Smooth muscle cell (in vitro differentiated cells): ENCODE data around the gene ZDHHC18. TPM values are rescaled to one million over a fixed set of nuclear protein-coding genes. Genes with fewer than 3 reads are reported as not detected.
"Not testable (repeated sequence)": the region's sequence is repeated elsewhere in the genome, so short reads cannot be mapped to it uniquely, and the experiment has no call there.

Source experiments
- DNase-seq: peaks from one replicate; lab custom pipeline; 2025; ENCODE audit not compliant: unreplicated experiment; lab: John Stamatoyannopoulos, UW
- H2AFZ ChIP-seq: fragments of 200-600 bp; sonication (generic); 2 replicates; pipeline ENCODE4 v1.6.0; 2016; ENCODE audit warnings: antibody characterized with exemption, low read depth, mild to moderate bottlenecking
- H3F3A ChIP-seq: fragments of 200-600 bp; sonication (generic); 2 replicates; pipeline ENCODE4 v1.6.0; 2017; ENCODE audit warnings: antibody characterized with exemption, low read depth
- H3K27ac ChIP-seq: fragments of 200-600 bp; sonication (generic); 2 replicates; pipeline ENCODE4 v1.5.1; 2016; ENCODE audit warnings: low read depth, mild to moderate bottlenecking
- H3K27me3 ChIP-seq: fragments of 200-600 bp; sonication (generic); 2 replicates; pipeline ENCODE4 v1.6.1; 2016; ENCODE audit warnings: low read depth, mild to moderate bottlenecking
- H3K36me3 ChIP-seq: fragments of 200-600 bp; sonication (generic); 2 replicates; pipeline ENCODE4 v1.5.1; 2016; ENCODE audit warnings: low read depth
- H3K4me1 ChIP-seq: fragments of 200-600 bp; sonication (generic); 2 replicates; pipeline ENCODE4 v1.5.1; 2016; ENCODE audit warnings: low read depth
- H3K4me2 ChIP-seq: fragments of 200-600 bp; sonication (generic); 2 replicates; pipeline ENCODE4 v1.6.0; 2016; ENCODE audit warnings: mild to moderate bottlenecking
- H3K4me3 ChIP-seq: fragments of 200-600 bp; sonication (generic); 2 replicates; pipeline ENCODE4 v1.5.1; 2016; ENCODE audit warnings: mild to moderate bottlenecking
- H3K79me2 ChIP-seq: fragments of 200-600 bp; sonication (generic); 2 replicates; pipeline ENCODE4 v1.6.0; 2016; ENCODE audit warnings: low read depth, mild to moderate bottlenecking
- H3K9ac ChIP-seq: fragments of 200-600 bp; sonication (generic); 2 replicates; pipeline ENCODE4 v1.6.0; 2016; ENCODE audit warnings: low read depth
- H3K9me3 ChIP-seq: fragments of 200-600 bp; sonication (generic); replicated peaks from 2 replicates; pipeline ENCODE4 v1.5.1; 2016; ENCODE audit warnings: low read depth
- H4K20me1 ChIP-seq: fragments of 200-600 bp; sonication (generic); 2 replicates; pipeline ENCODE4 v1.6.0; 2016; ENCODE audit warnings: low read depth
- WGBS: methylation state at CpG from one replicate; pipeline ENCODE4 v1.1.7; 2016; ENCODE audit warnings: low lambda C conversion rate; 5-methylcytosine and 5-hydroxymethylcytosine counted together
- polyA plus RNA-seq: library from polyadenylated mRNA; unstranded; fragments of >200 nt; fragmentation: Nextera tagmentation; extraction: Ambion mirVana; gene quantifications from 2 replicates; pipeline ENCODE4 v1.2.1, GENCODE V29; 2016
- total RNA-seq: library from RNA; depleted of rRNA; stranded (reverse); fragments of >200 nt; gene quantifications from 2 replicates; pipeline ENCODE4 v1.2.3, GENCODE V29; 2014
- TF ChIP-seq, protein P1 (sequence below): fragments of 200-600 bp; sonication (generic); IDR thresholded peaks from 2 replicates; pipeline ENCODE4 v1.5.1; 2017; ENCODE audit warnings: borderline replicate concordance, mild to moderate bottlenecking, antibody characterized with exemption; ENCODE audit not compliant: insufficient read depth, poor library complexity, severe bottlenecking

Gene ZDHHC18
- total and polyA plus RNA-seq, 2 experiments from 2014 or later, result 20.3 to 52.5 TPM

DNA sequence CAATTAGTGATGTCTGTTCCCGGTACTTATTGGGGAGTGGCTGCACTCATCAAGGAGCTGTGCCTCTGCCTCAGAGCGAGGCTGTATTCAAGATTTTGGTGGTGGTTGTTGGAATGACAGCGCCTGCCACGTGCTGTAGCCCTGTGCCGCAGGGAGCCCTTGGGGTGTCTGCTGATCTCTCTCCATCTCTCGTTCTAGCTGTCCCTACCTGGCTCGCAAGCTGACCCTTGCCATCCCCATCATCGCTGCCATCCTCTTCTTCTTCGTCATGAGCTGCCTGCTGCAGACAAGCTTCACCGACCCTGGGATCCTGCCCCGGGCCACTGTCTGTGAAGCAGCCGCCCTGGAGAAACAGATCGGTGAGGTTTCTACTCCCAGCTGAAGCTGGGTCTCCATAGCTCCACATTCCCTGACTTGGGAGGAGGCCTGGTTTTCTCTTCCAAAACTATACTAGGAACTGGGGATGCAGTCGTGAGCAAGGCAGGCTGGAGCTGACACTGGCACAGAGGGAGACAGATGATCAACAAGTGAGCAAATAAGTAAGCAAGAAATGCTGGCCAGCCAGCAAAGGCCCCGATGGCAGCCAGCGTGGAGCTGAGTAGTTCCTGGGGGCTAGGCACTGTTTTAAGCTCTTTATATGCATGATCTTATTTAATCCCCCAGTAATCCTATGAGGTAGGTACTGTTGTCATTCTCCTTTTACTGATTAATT is 5.9 kb downstream of the ZDHHC18 start:
- Histone ChIP-seq H3K4me3 (no peak overlapping the region), H3K4me2 (no peak overlapping the region), H3K9me3 (no peaks in the 10 kb centered on the region), H2AFZ (no peak overlapping the region), H3K4me1 (peaks cover 14% of the 10 kb centered on the region), H3K9ac (no peak overlapping the region), H3K36me3 (no peaks in the 10 kb centered on the region), H3K27ac (no peak overlapping the region), H3F3A (no peaks in the 10 kb centered on the region), H3K79me2 (peaks cover 32% of the 10 kb centered on the region), H3K27me3 (no peaks in the 10 kb centered on the region), H4K20me1 (peaks cover 50% of the 10 kb centered on the region)
- 96% methylated on average over 16 of the region's 16 CpGs for WGBS
- no peak for DNase-seq
- TF ChIP-seq, protein P1, sequence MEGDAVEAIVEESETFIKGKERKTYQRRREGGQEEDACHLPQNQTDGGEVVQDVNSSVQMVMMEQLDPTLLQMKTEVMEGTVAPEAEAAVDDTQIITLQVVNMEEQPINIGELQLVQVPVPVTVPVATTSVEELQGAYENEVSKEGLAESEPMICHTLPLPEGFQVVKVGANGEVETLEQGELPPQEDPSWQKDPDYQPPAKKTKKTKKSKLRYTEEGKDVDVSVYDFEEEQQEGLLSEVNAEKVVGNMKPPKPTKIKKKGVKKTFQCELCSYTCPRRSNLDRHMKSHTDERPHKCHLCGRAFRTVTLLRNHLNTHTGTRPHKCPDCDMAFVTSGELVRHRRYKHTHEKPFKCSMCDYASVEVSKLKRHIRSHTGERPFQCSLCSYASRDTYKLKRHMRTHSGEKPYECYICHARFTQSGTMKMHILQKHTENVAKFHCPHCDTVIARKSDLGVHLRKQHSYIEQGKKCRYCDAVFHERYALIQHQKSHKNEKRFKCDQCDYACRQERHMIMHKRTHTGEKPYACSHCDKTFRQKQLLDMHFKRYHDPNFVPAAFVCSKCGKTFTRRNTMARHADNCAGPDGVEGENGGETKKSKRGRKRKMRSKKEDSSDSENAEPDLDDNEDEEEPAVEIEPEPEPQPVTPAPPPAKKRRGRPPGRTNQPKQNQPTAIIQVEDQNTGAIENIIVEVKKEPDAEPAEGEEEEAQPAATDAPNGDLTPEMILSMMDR, result no peak

- H3K9ac ChIP-seq, result no peak overlapping the region
- TF ChIP-seq, protein P1, result no peak
- WGBS, result 91% methylated on average over 23 of the region's 23 CpGs
- H3K36me3 ChIP-seq, result no peaks in the 10 kb centered on the region
- no peak overlapping the region for H2AFZ ChIP-seq
- no peak overlapping the region for H3K27ac ChIP-seq
- H3K27me3 ChIP-seq, result no peaks in the 10 kb centered on the region
- H4K20me1 ChIP-seq, result peaks cover 44% of the 10 kb centered on the region
- peaks cover 2% of the 10 kb centered on the region for H3K4me1 ChIP-seq
- H3K4me3 ChIP-seq, result no peak overlapping the region
- H3K4me2 ChIP-seq, result no peak overlapping the region
- no peaks in the 10 kb centered on the region for H3F3A ChIP-seq
- H3K9me3 ChIP-seq, result no peaks in the 10 kb centered on the region
- H3K79me2 ChIP-seq, result peaks cover 21% of the 10 kb centered on the region
- DNase-seq, result no peak
These were observed 7.2 kb downstream of the ZDHHC18 start for GRCh38 chr1:26833432-26834405.

DNA sequence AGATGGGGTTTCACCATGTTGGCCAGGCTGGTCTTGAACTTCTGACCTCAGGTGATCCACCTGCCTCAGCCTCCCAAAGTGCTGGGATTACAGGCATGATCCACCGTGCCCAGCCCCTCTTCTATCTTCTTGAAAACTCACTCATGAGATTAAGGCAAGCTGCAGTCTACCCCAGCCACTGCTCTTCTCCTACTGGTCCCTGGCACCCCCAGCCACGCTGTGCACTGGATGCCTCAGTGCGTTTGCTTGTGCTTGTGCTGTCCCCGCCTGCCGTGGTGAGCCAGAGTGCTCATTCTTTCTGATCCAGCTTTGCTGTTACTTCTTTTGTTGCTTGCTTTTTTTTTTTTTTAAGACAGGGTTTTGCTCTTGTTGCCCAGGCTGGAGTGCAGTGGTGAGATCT is 11.2 kb downstream of the ZDHHC18 start:
- H3K4me3 ChIP-seq, H3K27ac ChIP-seq, H3K4me2 ChIP-seq, H3K9me3 ChIP-seq, H3K27me3 ChIP-seq, H4K20me1 ChIP-seq, H3K79me2 ChIP-seq, DNase-seq, H2AFZ ChIP-seq, H3K36me3 ChIP-seq, H3K9ac ChIP-seq, H3F3A ChIP-seq, H3K4me1 ChIP-seq: not testable (repeated sequence)
- 87% methylated on average over 5 of the region's 5 CpGs for WGBS
